SH-SY5Y (cell line): ENCODE measurements around the gene CCN5.

Source experiments
- GATA2 ChIP-seq: IDR thresholded peaks from 2 replicates; pipeline ENCODE4 v1.6.1; 2011; ENCODE audit warnings: mild to moderate bottlenecking, low read depth, low read length
- GATA3 ChIP-seq: IDR thresholded peaks from 2 replicates; pipeline ENCODE4 v1.6.1; 2011; ENCODE audit warnings: low read depth, mild to moderate bottlenecking, low read length, moderate library complexity

DNA sequence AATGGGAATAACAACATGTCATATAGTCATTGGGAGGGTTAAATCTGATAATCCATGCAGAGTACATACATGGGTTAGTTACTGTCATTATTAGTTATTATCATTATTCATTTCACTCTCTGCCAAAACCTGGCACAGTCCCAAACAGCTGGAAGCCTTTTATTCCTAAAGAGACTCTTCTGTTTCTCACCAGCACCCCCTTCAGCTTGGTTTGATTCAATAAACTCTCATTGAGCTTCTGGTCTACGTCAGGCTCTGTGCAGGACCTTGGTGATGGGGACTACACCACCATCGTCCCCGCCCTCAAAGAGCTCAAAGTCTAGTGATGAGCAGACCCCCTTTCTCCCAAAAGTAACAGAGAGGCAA lies 32.8 kb downstream of the CCN5 start:
- TF ChIP-seq GATA3 (no peak), GATA2 (no peak)
